HCT116 (cell line): Measurements from ENCODE around the gene STOX2. TPM values are rescaled to one million over a fixed set of nuclear protein-coding genes. Genes with fewer than 3 reads are reported as not detected.

Experiments used
- ATAC-seq: fragments of 200-7000 bp; cut with Tn5 transposase; 2 replicates; pipeline ENCODE4 v1.9.1; 2020; ENCODE audit warnings: mild to moderate bottlenecking, moderate library complexity
- BruUV-seq: library from RNA; stranded (reverse); fragments of 400-500 nt; replicated peaks from 2 replicates; lab custom pipeline; 2021; lab: Mats Ljungman, UMichigan
- CTCF ChIA-PET: fragments of 300-600 bp; sonication (Branson Sonifier 250); formaldehyde crosslinking; loops from one replicate; lab custom pipeline; 2021; ENCODE audit warnings: antibody characterized with exemption; lab: Charles Lee
- POLR2A ChIA-PET: fragments of 300-600, 350-600 bp; sonication (Branson Sonifier 250); formaldehyde crosslinking; loops from one replicate; lab custom pipeline; 2021; ENCODE audit warnings: antibody characterized with exemption; lab: Charles Lee
- RAD21 ChIA-PET, 2 experiments: fragments of 300-600 bp; sonication (Branson Sonifier 250); formaldehyde crosslinking; loops; one replicate each; lab custom pipeline; 2023; ENCODE audit warnings: low total read pairs in 2 of 2; ENCODE audit not compliant: uncharacterized antibody in 2 of 2, unreplicated experiment in 2 of 2, low non-redundant PET in 1 of 2; lab: Charles Lee
- DNase-seq: peaks from one replicate; pipeline ENCODE4 v3.0.0-alpha.2; 2010; ENCODE audit warnings: low read depth, low spot score
- H2AFZ ChIP-seq: fragments of 200-600 bp; shearing (Covaris generic), sonication (generic); 2 replicates; pipeline ENCODE4 v1.6.1; 2017; ENCODE audit warnings: low read depth, mixed run types, mixed read lengths, antibody characterized with exemption, low read length; ENCODE audit not compliant: poor library complexity, severe bottlenecking
- H3K27ac ChIP-seq: 2 replicates; pipeline ENCODE4 v1.5.1; 2012; ENCODE audit warnings: low read depth, low read length
- H3K27me3 ChIP-seq: fragments of 200-600 bp; sonication (generic); 2 replicates; pipeline ENCODE4 v1.6.1; 2016; ENCODE audit warnings: mixed run types, low read length, mixed read lengths; ENCODE audit not compliant: insufficient read depth
- H3K36me3 ChIP-seq, 2 experiments: fragments of 200-500 bp in 1 of 2; fragments of 200-600 bp in 1 of 2; sonication (Bioruptor generic) in 1 of 2; sonication (generic) in 1 of 2; 2 replicates each; pipeline versions ENCODE4 v1.5.1 to v1.6.1; 2014 to 2016; ENCODE audit warnings: low read length in 2 of 2, inconsistent platforms in 1 of 2, mixed read lengths in 1 of 2, mixed run types in 1 of 2; ENCODE audit not compliant: insufficient read depth in 2 of 2, control insufficient read depth in 1 of 2
- H3K4me1 ChIP-seq, 2 experiments: fragments of 200-600 bp in 1 of 2; sonication (generic) in 1 of 2; 2 replicates each; pipeline versions ENCODE4 v1.5.1 to v1.6.1; 2012 to 2017; ENCODE audit warnings: low read length in 2 of 2, inconsistent platforms in 1 of 2, mild to moderate bottlenecking in 1 of 2, mixed read lengths in 1 of 2, mixed run types in 1 of 2, moderate library complexity in 1 of 2; ENCODE audit not compliant: insufficient read depth in 2 of 2, control insufficient read depth in 1 of 2
- H3K4me2 ChIP-seq: fragments of 200-600 bp; sonication (generic); 2 replicates; pipeline ENCODE4 v1.6.1; 2017; ENCODE audit warnings: mixed run types, low read length, mixed read lengths
- H3K4me3 ChIP-seq, 2 experiments: fragments of 200-600 bp in 1 of 2; sonication (generic) in 1 of 2; replicated peaks in 1 of 2; 2 replicates each; pipeline ENCODE4 v1.5.1; 2011 to 2016; ENCODE audit warnings: low read length in 2 of 2, control low read depth in 1 of 2, low read depth in 1 of 2, mild to moderate bottlenecking in 1 of 2, mixed read lengths in 1 of 2, mixed run types in 1 of 2
- H3K79me2 ChIP-seq: fragments of 200-600 bp; sonication (generic); 2 replicates; pipeline ENCODE4 v1.6.1; 2017; ENCODE audit warnings: mild to moderate bottlenecking, mixed run types, low read length, moderate library complexity, mixed read lengths; ENCODE audit not compliant: insufficient read depth
- H3K9ac ChIP-seq: fragments of 200-600 bp; sonication (generic); 2 replicates; pipeline ENCODE4 v1.6.1; 2016; ENCODE audit warnings: low read length, mixed read lengths
- H3K9me2 ChIP-seq: fragments of 200-600 bp; sonication (generic), shearing (Covaris generic); 2 replicates; pipeline ENCODE4 v1.6.1; 2017; ENCODE audit warnings: mixed run types, mild to moderate bottlenecking, moderate library complexity; ENCODE audit not compliant: insufficient read depth
- H3K9me3 ChIP-seq, 2 experiments: fragments of 200-500 bp in 1 of 2; fragments of 200-600 bp in 1 of 2; sonication (Bioruptor generic) in 1 of 2; sonication (generic) in 1 of 2; 2 replicates each; pipeline ENCODE4 v1.6.1; 2014 to 2017; ENCODE audit warnings: low read length in 2 of 2, mixed read lengths in 2 of 2, inconsistent platforms in 1 of 2, low read depth in 1 of 2, mild to moderate bottlenecking in 1 of 2, mixed run types in 1 of 2, moderate library complexity in 1 of 2; ENCODE audit not compliant: control insufficient read depth in 1 of 2, insufficient read depth in 1 of 2
- H4K20me1 ChIP-seq: fragments of 200-600 bp; sonication (generic), shearing (Covaris generic); 2 replicates; pipeline ENCODE4 v1.6.1; 2017; ENCODE audit warnings: mixed run types, mild to moderate bottlenecking, moderate library complexity; ENCODE audit not compliant: insufficient read depth
- CBX3 ChIP-seq: IDR thresholded peaks from 2 replicates; pipeline ENCODE4 v1.6.1; 2012; ENCODE audit warnings: low read depth
- EGR1 ChIP-seq: IDR thresholded peaks from 2 replicates; pipeline ENCODE4 v1.6.1; 2012; ENCODE audit warnings: low read depth
- ELF1 ChIP-seq: IDR thresholded peaks from 2 replicates; pipeline ENCODE4 v1.6.1; 2012; ENCODE audit warnings: low read depth, borderline replicate concordance
- EZH2 ChIP-seq: fragments of 200-600 bp; sonication (generic); IDR thresholded peaks from 2 replicates; pipeline ENCODE4 v1.6.1; 2017; ENCODE audit warnings: antibody characterized with exemption, mixed run types
- EZH2phosphoT487 ChIP-seq: fragments of 200-600 bp; IDR thresholded peaks from 2 replicates; pipeline ENCODE4 v1.6.1; 2018; ENCODE audit warnings: antibody characterized with exemption, borderline replicate concordance
- JUND ChIP-seq: IDR thresholded peaks from 2 replicates; pipeline ENCODE4 v1.6.1; 2012
- RAD21 ChIP-seq: IDR thresholded peaks from 2 replicates; pipeline ENCODE4 v1.6.1; 2012; ENCODE audit warnings: low read depth, mild to moderate bottlenecking
- SIN3A ChIP-seq: IDR thresholded peaks from 2 replicates; pipeline ENCODE4 v1.6.1; 2012; ENCODE audit warnings: low read depth
- SRF ChIP-seq: IDR thresholded peaks from 2 replicates; pipeline ENCODE4 v1.6.1; 2012; ENCODE audit warnings: low read depth
- TCF7L2 ChIP-seq: IDR thresholded peaks from 2 replicates; pipeline ENCODE4 v1.7.0; 2011; ENCODE audit warnings: borderline replicate concordance, inconsistent platforms; ENCODE audit not compliant: insufficient read depth, insufficient read length; ENCODE audit errors: extremely low read depth
- YY1 ChIP-seq: IDR thresholded peaks from 2 replicates; pipeline ENCODE4 v1.6.1; 2011; ENCODE audit warnings: low read length, low read depth, moderate library complexity, mild to moderate bottlenecking; ENCODE audit not compliant: insufficient replicate concordance; ENCODE audit errors: extremely low read depth
- ZNF274 ChIP-seq: fragments of 200-500 bp; sonication (Bioruptor generic); IDR thresholded peaks from 2 replicates; pipeline ENCODE4 v1.6.1; 2014; ENCODE audit warnings: mild to moderate bottlenecking, low read depth, low read length, inconsistent platforms
- intact Hi-C: fragments of 100-400 bp; cut with micrococcal nuclease; formaldehyde crosslinking; loops from 2 replicates; pipeline ENCODE4 v1.10.0; 2022
- total RNA-seq: library from RNA; stranded (reverse); gene quantifications from one replicate; pipeline ENCODE4 v1.2.1, GENCODE V29; 2021; ENCODE audit not compliant: unreplicated experiment
- TF ChIP-seq, protein P1 (sequence below), 3 experiments: fragments of 200-600 bp in 1 of 3; sonication (generic) in 1 of 3; IDR thresholded peaks in 2 of 3; conservative IDR thresholded peaks in 1 of 3; 2 replicates each; pipeline ENCODE4 v1.5.1; 2012 to 2017; ENCODE audit warnings: low read depth in 2 of 3, low read length in 2 of 3, antibody characterized with exemption in 1 of 3, borderline replicate concordance in 1 of 3, control low read depth in 1 of 3, mild to moderate bottlenecking in 1 of 3, mixed read lengths in 1 of 3, mixed run types in 1 of 3, moderate library complexity in 1 of 3; ENCODE audit not compliant: insufficient read depth in 1 of 3
- TF ChIP-seq, protein P2 (sequence below): IDR thresholded peaks from 2 replicates; pipeline ENCODE4 v1.6.1; 2012
- TF ChIP-seq, protein P3 (sequence below): IDR thresholded peaks from 2 replicates; pipeline ENCODE4 v1.6.1; 2012
- TF ChIP-seq, protein P4 (sequence below): IDR thresholded peaks from 2 replicates; pipeline ENCODE4 v1.6.1; 2012; ENCODE audit warnings: low read depth

STOX2 gene
- total RNA-seq, 1 experiment from 2014 or later, result 6.3 TPM

DNA sequence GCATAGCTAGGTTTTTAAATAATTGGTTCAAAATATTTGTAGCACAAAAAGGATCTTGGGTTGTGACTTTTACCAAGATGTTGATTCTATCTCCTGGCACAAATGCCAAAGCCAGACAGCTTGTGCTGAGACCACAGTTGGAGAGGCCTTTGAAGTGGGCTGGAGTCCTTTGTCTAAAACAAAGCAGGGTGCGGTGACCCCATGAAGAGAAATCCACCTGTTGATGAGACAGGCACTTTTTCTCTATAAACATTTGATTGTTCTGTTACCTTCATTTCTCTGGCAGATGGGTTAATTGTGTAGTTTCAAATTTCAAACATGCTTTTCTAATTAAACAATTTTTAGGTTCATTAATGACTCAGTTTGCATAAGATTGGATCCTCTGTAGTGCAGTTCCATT is 56.7 kb downstream of the STOX2 start:
- RAD21 ChIA-PET, result no interaction called here
- Histone ChIP-seq H3K9me3 (no peaks in the 10 kb centered on the region), H3K4me3 (no peak overlapping the region), H3K4me1 (peaks cover 0 to 3% of the 10 kb centered on the region in 2 experiments; a peak in 1 of 4 replicates), H3K79me2 (no peaks in the 10 kb centered on the region), H3K36me3 (no peaks in the 10 kb centered on the region), H3K27ac (no peak overlapping the region), H3K9ac (no peak overlapping the region), H2AFZ (no peak overlapping the region), H3K9me2 (no peaks in the 10 kb centered on the region), H3K27me3 (no peaks in the 10 kb centered on the region), H4K20me1 (no peaks in the 10 kb centered on the region), H3K4me2 (no peak overlapping the region)
- BruUV-seq, result no TSS peak
- no peak for ATAC-seq
- intact Hi-C loops, result no loop called here
- TF ChIP-seq RAD21 (no peak), CBX3 (no peak), EGR1 (no peak), SIN3A (no peak), JUND (no peak), SRF (no peak), ZNF274 (no peak), TCF7L2 (no peak), EZH2 (no peak), ELF1 (no peak), EZH2phosphoT487 (no peak), YY1 (no peak)
- TF ChIP-seq, protein P1, sequence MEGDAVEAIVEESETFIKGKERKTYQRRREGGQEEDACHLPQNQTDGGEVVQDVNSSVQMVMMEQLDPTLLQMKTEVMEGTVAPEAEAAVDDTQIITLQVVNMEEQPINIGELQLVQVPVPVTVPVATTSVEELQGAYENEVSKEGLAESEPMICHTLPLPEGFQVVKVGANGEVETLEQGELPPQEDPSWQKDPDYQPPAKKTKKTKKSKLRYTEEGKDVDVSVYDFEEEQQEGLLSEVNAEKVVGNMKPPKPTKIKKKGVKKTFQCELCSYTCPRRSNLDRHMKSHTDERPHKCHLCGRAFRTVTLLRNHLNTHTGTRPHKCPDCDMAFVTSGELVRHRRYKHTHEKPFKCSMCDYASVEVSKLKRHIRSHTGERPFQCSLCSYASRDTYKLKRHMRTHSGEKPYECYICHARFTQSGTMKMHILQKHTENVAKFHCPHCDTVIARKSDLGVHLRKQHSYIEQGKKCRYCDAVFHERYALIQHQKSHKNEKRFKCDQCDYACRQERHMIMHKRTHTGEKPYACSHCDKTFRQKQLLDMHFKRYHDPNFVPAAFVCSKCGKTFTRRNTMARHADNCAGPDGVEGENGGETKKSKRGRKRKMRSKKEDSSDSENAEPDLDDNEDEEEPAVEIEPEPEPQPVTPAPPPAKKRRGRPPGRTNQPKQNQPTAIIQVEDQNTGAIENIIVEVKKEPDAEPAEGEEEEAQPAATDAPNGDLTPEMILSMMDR (IDR thresholded peaks at IDR 0.05 in 2 of 3, conservative IDR thresholded peaks at IDR 0.05 in 1 of 3; ENCODE audit: borderline replicate concordance in 1 of 3, insufficient read depth in 1 of 3, low read depth in 2 of 3, low read length in 2 of 3), result no peak
- TF ChIP-seq, protein P2, sequence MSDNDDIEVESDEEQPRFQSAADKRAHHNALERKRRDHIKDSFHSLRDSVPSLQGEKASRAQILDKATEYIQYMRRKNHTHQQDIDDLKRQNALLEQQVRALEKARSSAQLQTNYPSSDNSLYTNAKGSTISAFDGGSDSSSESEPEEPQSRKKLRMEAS, result no peak
- TF ChIP-seq, protein P3, sequence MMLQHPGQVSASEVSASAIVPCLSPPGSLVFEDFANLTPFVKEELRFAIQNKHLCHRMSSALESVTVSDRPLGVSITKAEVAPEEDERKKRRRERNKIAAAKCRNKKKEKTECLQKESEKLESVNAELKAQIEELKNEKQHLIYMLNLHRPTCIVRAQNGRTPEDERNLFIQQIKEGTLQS, result no peak
- TF ChIP-seq, protein P4, sequence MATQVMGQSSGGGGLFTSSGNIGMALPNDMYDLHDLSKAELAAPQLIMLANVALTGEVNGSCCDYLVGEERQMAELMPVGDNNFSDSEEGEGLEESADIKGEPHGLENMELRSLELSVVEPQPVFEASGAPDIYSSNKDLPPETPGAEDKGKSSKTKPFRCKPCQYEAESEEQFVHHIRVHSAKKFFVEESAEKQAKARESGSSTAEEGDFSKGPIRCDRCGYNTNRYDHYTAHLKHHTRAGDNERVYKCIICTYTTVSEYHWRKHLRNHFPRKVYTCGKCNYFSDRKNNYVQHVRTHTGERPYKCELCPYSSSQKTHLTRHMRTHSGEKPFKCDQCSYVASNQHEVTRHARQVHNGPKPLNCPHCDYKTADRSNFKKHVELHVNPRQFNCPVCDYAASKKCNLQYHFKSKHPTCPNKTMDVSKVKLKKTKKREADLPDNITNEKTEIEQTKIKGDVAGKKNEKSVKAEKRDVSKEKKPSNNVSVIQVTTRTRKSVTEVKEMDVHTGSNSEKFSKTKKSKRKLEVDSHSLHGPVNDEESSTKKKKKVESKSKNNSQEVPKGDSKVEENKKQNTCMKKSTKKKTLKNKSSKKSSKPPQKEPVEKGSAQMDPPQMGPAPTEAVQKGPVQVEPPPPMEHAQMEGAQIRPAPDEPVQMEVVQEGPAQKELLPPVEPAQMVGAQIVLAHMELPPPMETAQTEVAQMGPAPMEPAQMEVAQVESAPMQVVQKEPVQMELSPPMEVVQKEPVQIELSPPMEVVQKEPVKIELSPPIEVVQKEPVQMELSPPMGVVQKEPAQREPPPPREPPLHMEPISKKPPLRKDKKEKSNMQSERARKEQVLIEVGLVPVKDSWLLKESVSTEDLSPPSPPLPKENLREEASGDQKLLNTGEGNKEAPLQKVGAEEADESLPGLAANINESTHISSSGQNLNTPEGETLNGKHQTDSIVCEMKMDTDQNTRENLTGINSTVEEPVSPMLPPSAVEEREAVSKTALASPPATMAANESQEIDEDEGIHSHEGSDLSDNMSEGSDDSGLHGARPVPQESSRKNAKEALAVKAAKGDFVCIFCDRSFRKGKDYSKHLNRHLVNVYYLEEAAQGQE, result no peak
- POLR2A ChIA-PET, result no interaction called here
- CTCF ChIA-PET, result no interaction called here
- no peak for DNase-seq
